GM10847 (cell line): Measurements from ENCODE around the gene ELP5.
A peak's percentile ranks its signal among the peaks of the same experiment; 100 is the strongest.

Experiments used
- POLR2A ChIP-seq: IDR thresholded peaks from 2 replicates; pipeline ENCODE4 v1.6.1; 2011; ENCODE audit not compliant: insufficient read length; ENCODE audit errors: extremely low read depth

The ELP5 gene

GRCh38 chr17:7224110-7224509 lies 27.9 kb upstream of the ELP5 start:
- TF ChIP-seq POLR2A, result no peak

GRCh38 chr17:7224661-7225111 lies 27.3 kb upstream of the ELP5 start:
- no peak for TF ChIP-seq POLR2A

- no peak for TF ChIP-seq POLR2A
Observed at GRCh38 chr17:7225711-7226331, 26.2 kb upstream of the ELP5 start.

GRCh38 chr17:7226721-7227710 lies 25.0 kb upstream of the ELP5 start:
- no peak for TF ChIP-seq POLR2A

- TF ChIP-seq POLR2A, result no peak
Observed at GRCh38 chr17:7228920-7229319, 23.1 kb upstream of the ELP5 start.

GRCh38 chr17:7229504-7229903 lies 22.5 kb upstream of the ELP5 start:
- no peak for TF ChIP-seq POLR2A

- TF ChIP-seq POLR2A, result no peak
Observed at GRCh38 chr17:7232114-7232513, 19.9 kb upstream of the ELP5 start.

GRCh38 chr17:7233701-7234082 lies 18.3 kb upstream of the ELP5 start:
- no peak for TF ChIP-seq POLR2A

- TF ChIP-seq POLR2A, result no peak
Observed at GRCh38 chr17:7234083-7234951, 17.7 kb upstream of the ELP5 start, which contains the start of gene DVL2. TSS of gene DVL2 (minus strand) at chr17:7234517. CDS start at chr17:7234262, 255 bp downstream.

GRCh38 chr17:7235693-7236665 lies 16.0 kb upstream of the ELP5 start:
- no peak for TF ChIP-seq POLR2A

- no peak for TF ChIP-seq POLR2A
Observed at GRCh38 chr17:7236808-7237207, 15.2 kb upstream of the ELP5 start.

- no peak for TF ChIP-seq POLR2A
Observed at GRCh38 chr17:7237266-7237760, 14.7 kb upstream of the ELP5 start.

- TF ChIP-seq POLR2A, result peak; percentile 48
Observed at GRCh38 chr17:7237761-7238419, 14.1 kb upstream of the ELP5 start.
